Effector memory CD8-positive, alpha-beta T cell (primary cell): ENCODE results near the gene WIPI1.
"Not testable (repeated sequence)": the region's sequence is repeated elsewhere in the genome, so short reads cannot be mapped to it uniquely, and the experiment has no call there.

Source experiments
- ATAC-seq: fragments of 150-1000 bp; cut with Tn5 transposase; replicated peaks from 2 replicates; pipeline ENCODE4 v1.10.0; 2021; ENCODE audit warnings: mild to moderate bottlenecking, moderate library complexity
- DNase-seq, 3 experiments: peaks; one replicate each; pipeline ENCODE4 v3.0.0; 2021
- H3K27ac Mint-ChIP-seq, 2 donors: one replicate each; pipeline ENCODE4 v1.8.0; 2022; ENCODE audit warnings: mild to moderate bottlenecking in 2 of 2, mixed read lengths in 2 of 2, moderate library complexity in 2 of 2
- H3K27me3 Mint-ChIP-seq, 2 donors: one replicate each; pipeline ENCODE4 v1.8.0; 2022; ENCODE audit warnings: mixed read lengths in 2 of 2
- H3K36me3 Mint-ChIP-seq: one replicate; pipeline ENCODE4 v1.8.0; 2022; ENCODE audit warnings: mild to moderate bottlenecking, moderate library complexity, mixed read lengths; ENCODE audit not compliant: insufficient read depth
- H3K4me1 Mint-ChIP-seq, 2 donors: one replicate each; pipeline ENCODE4 v1.8.0; 2022; ENCODE audit warnings: low read depth in 2 of 2, mixed read lengths in 2 of 2
- H3K4me3 Mint-ChIP-seq, 2 donors: one replicate each; pipeline ENCODE4 v1.8.0; 2022; ENCODE audit warnings: mild to moderate bottlenecking in 2 of 2, mixed read lengths in 2 of 2, moderate library complexity in 2 of 2
- H3K9me3 Mint-ChIP-seq, 2 donors: one replicate each; pipeline ENCODE4 v1.8.0; 2022; ENCODE audit warnings: mixed read lengths in 2 of 2
- total RNA-seq, 9 experiments: gene quantifications; one replicate each; lab custom pipeline; 2026; lab: John Stamatoyannopoulos, UW

Gene WIPI1, protein sequence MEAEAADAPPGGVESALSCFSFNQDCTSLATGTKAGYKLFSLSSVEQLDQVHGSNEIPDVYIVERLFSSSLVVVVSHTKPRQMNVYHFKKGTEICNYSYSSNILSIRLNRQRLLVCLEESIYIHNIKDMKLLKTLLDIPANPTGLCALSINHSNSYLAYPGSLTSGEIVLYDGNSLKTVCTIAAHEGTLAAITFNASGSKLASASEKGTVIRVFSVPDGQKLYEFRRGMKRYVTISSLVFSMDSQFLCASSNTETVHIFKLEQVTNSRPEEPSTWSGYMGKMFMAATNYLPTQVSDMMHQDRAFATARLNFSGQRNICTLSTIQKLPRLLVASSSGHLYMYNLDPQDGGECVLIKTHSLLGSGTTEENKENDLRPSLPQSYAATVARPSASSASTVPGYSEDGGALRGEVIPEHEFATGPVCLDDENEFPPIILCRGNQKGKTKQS
- total RNA-seq, result 6.0 to 20.5 (median 14.8) reads per million in 9 experiments

GRCh38 chr17:68457168-68457538 is at the start of gene WIPI1:
TSS of gene WIPI1 (minus strand) at chr17:68457496. CDS start at chr17:68457421, 75 bp downstream.
- ATAC-seq (no peak), DNase-seq (no peak)
- Mint-ChIP-seq H3K36me3 (peaks cover 11% of the 10 kb centered on the region), H3K9me3 (no peaks in the 10 kb centered on the region), H3K27me3 (no peaks in the 10 kb centered on the region), H3K4me3 (peak within 1 kb of the TSS; percentile 89 to 90), H3K27ac (peak within 1 kb of the TSS; percentile 88 to 95), H3K4me1 (peaks cover 48 to 53% of the 10 kb centered on the region in 2 donors)

- Mint-ChIP-seq H3K27me3 (peaks cover 0 to 13% of the 10 kb centered on the region in 2 donors), H3K4me3 (no peak overlapping the region)
These were observed 48.7 kb upstream of the WIPI1 start for GRCh38 chr17:68505951-68506350.

DNA sequence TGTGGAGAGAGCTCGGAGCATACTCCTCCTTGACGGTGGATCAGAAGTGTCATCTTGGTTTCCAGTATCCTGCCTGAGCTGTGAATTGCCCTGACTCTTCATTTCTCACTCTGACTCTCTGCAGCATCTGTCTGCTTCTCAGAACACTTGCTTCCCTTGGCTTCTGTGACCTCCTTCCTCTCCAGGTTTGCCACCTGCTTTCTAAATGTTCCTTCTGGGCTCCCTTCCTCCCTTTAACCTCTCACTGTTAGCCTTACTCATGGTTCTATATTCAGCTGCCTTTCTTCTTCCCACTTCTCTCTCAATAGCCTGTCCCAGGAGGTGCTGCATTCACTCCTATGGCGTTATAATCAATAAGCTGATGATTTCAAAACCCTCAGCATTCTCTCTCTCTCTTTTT is 43.8 kb upstream of the WIPI1 start:
- ATAC-seq (no peak), DNase-seq (no peak)
- H3K27me3 Mint-ChIP-seq, result peaks cover 5 to 27% of the 10 kb centered on the region in 2 donors
- no peaks in the 10 kb centered on the region for H3K9me3 Mint-ChIP-seq
- H3K4me3 Mint-ChIP-seq, result no peak overlapping the region
- H3K27ac Mint-ChIP-seq, result no peak overlapping the region
- H3K4me1 Mint-ChIP-seq, result peaks cover 7 to 18% of the 10 kb centered on the region in 2 donors
- H3K36me3 Mint-ChIP-seq, result peaks cover 3% of the 10 kb centered on the region

More at GRCh38 chr17:68505951-68506350, 48.7 kb upstream of the WIPI1 start:
- Mint-ChIP-seq H3K27ac (no peak overlapping the region), H3K36me3 (peaks cover 3% of the 10 kb centered on the region), H3K4me1 (peaks cover 11% of the 10 kb centered on the region in 2 donors), H3K9me3 (no peaks in the 10 kb centered on the region)
- ATAC-seq, result no peak
- no peak for DNase-seq

DNA sequence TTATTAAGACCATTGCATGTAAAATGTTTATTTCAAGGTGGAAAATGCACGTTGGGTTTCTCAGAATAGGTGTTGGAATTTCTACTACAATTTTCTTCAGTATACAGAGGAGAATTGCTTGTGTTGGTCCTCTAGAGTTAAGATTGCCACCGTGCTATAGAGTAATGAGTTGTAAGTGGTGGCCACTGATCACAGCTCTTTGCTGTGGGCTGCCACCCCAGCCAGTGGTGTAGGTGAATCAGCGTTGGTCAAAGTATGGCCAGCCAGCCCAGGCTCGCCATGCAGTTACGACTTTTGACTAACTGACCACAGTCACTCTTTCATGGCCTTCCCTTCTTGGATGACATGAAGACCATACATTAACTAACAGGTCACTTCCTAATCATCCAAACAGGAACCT is 42.3 kb upstream of the WIPI1 start:
- peaks cover 5% of the 10 kb centered on the region for H3K36me3 Mint-ChIP-seq
- H3K27ac Mint-ChIP-seq, result no peak overlapping the region
- DNase-seq (no peak), ATAC-seq (no peak)
- H3K4me3 Mint-ChIP-seq, result no peak overlapping the region
- H3K9me3 Mint-ChIP-seq, result no peaks in the 10 kb centered on the region
- peaks cover 7 to 18% of the 10 kb centered on the region in 2 donors for H3K4me1 Mint-ChIP-seq
- H3K27me3 Mint-ChIP-seq, result peaks cover 5 to 27% of the 10 kb centered on the region in 2 donors

- ATAC-seq (no peak), DNase-seq (no peak)
- Mint-ChIP-seq H3K4me1 (peaks cover 7 to 18% of the 10 kb centered on the region in 2 donors), H3K9me3 (no peaks in the 10 kb centered on the region), H3K36me3 (peaks cover 5% of the 10 kb centered on the region), H3K27me3 (peaks cover 5 to 27% of the 10 kb centered on the region in 2 donors), H3K27ac (peak overlapping the region; percentile 24 to 65), H3K4me3 (peak overlapping the region in 1 of 2 donors; percentile 49)
These were observed 41.4 kb upstream of the WIPI1 start for GRCh38 chr17:68498479-68499326.

DNA sequence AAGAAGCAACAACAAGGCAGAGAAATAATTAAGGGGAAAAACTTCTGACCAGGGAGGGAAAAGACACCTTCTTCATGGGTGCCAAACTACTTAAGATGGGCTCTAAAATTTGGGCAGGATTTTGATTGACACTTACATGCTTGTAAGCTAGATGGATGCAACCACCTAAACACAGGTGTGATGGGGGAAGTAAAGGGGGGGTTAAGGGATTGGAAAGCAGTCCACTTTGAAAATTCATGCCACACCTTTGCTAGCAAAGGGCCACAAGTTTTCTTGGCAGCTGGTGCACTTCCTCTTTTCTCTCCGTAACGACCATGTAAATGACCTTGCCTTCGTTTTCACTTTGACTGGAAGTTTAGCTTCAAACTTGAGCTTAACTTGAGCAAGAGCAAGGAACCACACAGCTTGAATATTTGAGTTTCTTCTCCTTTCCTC is 40.6 kb upstream of the WIPI1 start:
- ATAC-seq (peak; percentile 49), DNase-seq (no peak)
- Mint-ChIP-seq H3K4me3 (peak overlapping the region; percentile 4 to 49), H3K4me1 (peaks cover 7 to 18% of the 10 kb centered on the region in 2 donors), H3K27me3 (peaks cover 5 to 27% of the 10 kb centered on the region in 2 donors), H3K27ac (peak overlapping the region; percentile 24 to 65), H3K36me3 (peaks cover 5% of the 10 kb centered on the region), H3K9me3 (no peaks in the 10 kb centered on the region)

DNA sequence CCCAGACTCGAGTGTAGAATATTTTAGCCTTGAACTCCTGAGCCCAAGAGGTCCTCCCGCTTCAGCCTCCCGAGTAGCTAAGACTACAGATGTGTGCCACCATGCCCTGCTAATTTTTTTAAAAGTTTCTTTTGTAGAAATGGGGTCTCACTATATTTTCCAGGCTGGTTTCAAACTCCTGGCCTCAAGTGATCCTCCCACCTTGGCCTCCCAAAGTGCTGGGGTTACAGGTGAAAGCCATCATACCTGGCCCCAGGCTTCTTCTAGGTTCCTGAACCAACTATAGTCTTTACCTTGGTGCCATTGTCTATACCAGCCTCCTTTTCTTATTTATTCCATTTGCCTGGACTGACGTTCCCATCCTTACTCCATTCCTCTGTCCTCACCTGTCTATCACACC is 37.8 kb upstream of the WIPI1 start:
- Mint-ChIP-seq H3K4me3 (no peak overlapping the region), H3K36me3 (peaks cover 5% of the 10 kb centered on the region), H3K9me3 (no peaks in the 10 kb centered on the region), H3K27me3 (peaks cover 5 to 22% of the 10 kb centered on the region in 2 donors), H3K4me1 (peaks cover 4 to 25% of the 10 kb centered on the region in 2 donors), H3K27ac (no peak overlapping the region)
- no peak for DNase-seq
- no peak for ATAC-seq

DNA sequence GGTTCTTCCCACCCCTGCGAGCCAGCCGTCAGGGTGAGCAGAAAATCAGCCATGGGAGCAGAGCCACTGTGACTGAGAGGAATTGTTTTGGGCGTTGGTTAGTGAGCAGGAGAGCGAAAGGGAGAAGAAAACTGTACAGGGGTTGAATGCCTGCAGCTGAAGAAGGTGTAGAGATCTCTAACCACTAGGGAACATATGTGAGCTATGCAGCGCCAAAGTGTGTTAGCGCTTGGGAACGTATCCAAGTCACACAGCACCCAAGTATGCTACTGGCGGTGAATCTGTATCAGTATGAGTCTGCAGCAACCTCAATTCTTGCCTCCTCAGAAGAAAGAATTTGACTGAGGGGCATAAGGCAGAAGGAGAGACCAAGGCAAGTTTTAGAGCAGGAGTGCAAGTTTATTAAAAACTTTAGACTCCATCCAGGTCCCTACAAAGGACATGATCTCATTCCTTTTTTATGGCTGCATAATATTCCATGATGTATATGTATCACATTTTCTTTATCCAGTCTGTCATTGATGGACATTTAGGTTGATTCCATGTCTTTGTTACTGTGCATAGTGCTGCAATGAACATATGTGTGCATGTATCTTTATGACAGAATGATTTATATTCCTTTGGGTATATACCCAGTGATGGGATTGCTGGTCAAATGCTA is 35.2 kb upstream of the WIPI1 start:
- Mint-ChIP-seq H3K27me3 (peaks cover 0 to 13% of the 10 kb centered on the region in 2 donors), H3K36me3 (peaks cover 13% of the 10 kb centered on the region), H3K4me1 (peaks cover 10 to 19% of the 10 kb centered on the region in 2 donors)
- H3K27ac Mint-ChIP-seq, H3K4me3 Mint-ChIP-seq, DNase-seq, ATAC-seq, H3K9me3 Mint-ChIP-seq: not testable (repeated sequence)

DNA sequence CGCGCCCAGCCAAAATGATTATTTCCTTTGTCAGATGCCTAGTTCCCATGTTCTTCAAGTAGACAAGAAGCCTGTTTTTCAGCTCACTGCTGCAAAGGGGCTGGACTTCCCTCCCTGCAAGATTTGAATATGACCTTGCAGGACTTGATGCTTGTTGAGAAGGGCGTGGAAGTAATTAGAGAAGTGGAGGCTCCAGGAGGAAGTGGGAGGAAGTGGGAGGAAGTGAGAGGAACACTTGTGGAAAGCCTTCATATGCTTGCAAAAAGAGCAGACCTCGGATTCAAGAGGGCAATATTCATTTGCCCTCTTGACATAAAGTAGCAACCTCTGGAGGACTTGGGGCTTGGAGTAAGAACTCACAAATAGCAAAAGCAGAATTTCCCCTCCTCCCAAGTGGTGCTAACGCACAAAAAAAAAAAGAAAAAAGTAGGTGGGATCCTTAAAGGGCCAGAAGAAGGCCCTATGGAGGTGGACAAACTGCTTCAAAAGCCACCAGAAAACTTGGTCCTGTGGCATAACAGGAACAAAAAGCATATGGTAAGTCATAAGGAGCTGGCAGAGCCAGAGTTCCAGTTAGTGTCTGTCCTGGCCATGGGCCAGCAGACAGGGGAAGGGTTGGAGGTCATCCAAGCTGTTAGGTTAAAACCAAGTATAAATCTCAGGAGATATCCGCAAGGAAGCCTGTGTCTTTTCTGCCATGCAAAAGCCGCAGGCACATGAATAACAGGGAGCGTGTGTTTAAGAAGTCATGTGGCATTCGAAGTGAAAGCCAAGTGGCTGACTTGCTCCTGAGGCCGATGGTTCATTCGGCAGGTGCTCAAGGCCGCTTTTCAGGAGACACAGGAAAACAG is 34.3 kb upstream of the WIPI1 start:
- H3K4me1 Mint-ChIP-seq, result peaks cover 11 to 19% of the 10 kb centered on the region in 2 donors
- DNase-seq, result no peak
- H3K27ac Mint-ChIP-seq, result no peak overlapping the region
- peaks cover 2 to 13% of the 10 kb centered on the region in 2 donors for H3K27me3 Mint-ChIP-seq
- ATAC-seq, result no peak
- no peak overlapping the region for H3K4me3 Mint-ChIP-seq
- H3K9me3 Mint-ChIP-seq, result no peaks in the 10 kb centered on the region
- H3K36me3 Mint-ChIP-seq, result peaks cover 16% of the 10 kb centered on the region

DNA sequence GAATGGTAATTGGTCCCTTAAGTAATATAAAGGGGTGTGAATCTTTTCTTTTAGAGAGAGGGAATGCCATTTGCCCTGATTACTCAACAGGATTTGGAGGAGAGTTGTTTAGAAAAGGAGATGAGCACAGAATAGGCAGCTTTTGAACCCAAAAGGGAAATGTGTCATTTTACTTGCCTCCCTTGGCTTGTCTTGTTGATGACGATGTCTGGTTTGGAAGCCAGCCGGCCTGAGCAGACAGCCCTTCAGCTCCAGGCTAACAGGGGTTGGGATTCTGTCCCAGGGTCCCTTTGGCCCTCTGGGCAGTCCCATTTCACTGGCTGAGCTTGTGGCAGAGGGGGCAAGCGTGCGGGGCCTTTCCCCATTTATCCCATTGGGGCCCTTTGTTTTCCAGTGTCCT is 32.6 kb upstream of the WIPI1 start:
- no peak overlapping the region for H3K27ac Mint-ChIP-seq
- ATAC-seq (no peak), DNase-seq (no peak)
- H3K9me3 Mint-ChIP-seq, result no peaks in the 10 kb centered on the region
- peaks cover 9 to 13% of the 10 kb centered on the region in 2 donors for H3K27me3 Mint-ChIP-seq
- no peak overlapping the region for H3K4me3 Mint-ChIP-seq
- H3K4me1 Mint-ChIP-seq, result peaks cover 13 to 19% of the 10 kb centered on the region in 2 donors
- peaks cover 11% of the 10 kb centered on the region for H3K36me3 Mint-ChIP-seq

DNA sequence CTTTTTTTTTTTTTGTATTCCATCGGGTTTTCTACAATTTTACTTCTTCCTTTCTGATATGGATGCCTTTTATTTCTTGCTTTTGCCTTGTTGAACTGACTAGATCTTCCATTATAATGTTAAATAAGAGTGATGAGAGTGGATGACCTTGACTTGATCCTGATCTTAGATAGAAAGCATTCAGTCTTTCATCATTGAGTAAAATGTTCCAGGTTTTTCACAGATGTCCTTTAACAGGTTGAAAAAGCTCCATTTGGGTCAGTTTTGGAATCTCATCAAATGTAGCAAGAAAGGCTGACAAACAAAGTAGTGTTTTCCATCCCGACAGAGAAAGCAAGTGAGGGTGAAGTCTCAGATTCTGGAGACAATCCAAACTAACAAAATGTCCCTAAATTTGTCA is 27.2 kb upstream of the WIPI1 start:
- peaks cover 11% of the 10 kb centered on the region for H3K36me3 Mint-ChIP-seq
- no peak overlapping the region for H3K27ac Mint-ChIP-seq
- ATAC-seq (no peak), DNase-seq (no peak)
- H3K27me3 Mint-ChIP-seq, result peaks cover 0 to 12% of the 10 kb centered on the region in 2 donors
- no peaks in the 10 kb centered on the region for H3K9me3 Mint-ChIP-seq
- peaks cover 12 to 13% of the 10 kb centered on the region in 2 donors for H3K4me1 Mint-ChIP-seq
- no peak overlapping the region for H3K4me3 Mint-ChIP-seq

- Mint-ChIP-seq H3K4me3 (no peak overlapping the region), H3K36me3 (peaks cover 4% of the 10 kb centered on the region), H3K9me3 (no peaks in the 10 kb centered on the region), H3K27ac (no peak overlapping the region), H3K4me1 (peaks cover 3 to 5% of the 10 kb centered on the region in 2 donors), H3K27me3 (peaks cover 0 to 16% of the 10 kb centered on the region in 2 donors)
- ATAC-seq, result no peak
- DNase-seq, result no peak
These were observed 25.3 kb upstream of the WIPI1 start for GRCh38 chr17:68482576-68483041.
